BJ (cell line): ENCODE data around the gene STK24. TPM values are rescaled to one million over a fixed set of nuclear protein-coding genes. Genes with fewer than 3 reads are reported as not detected.

ENCODE experiments used
- CTCF ChIA-PET: fragments of 350-600 bp; formaldehyde crosslinking; extraction: SDS; loops from one replicate; lab custom pipeline; 2021; ENCODE audit warnings: antibody characterized with exemption, inconsistent platforms; lab: Yijun Ruan, JAX
- POLR2A ChIA-PET: fragments of 300-600 bp; sonication (Branson Sonifier 250); formaldehyde crosslinking; extraction: SDS; loops from one replicate; lab custom pipeline; 2021; ENCODE audit warnings: antibody characterized with exemption; lab: Charles Lee
- DNase-seq: peaks from one replicate; pipeline ENCODE4 v3.0.0-alpha.2; 2011; ENCODE audit warnings: low read depth
- H3K27me3 ChIP-seq: 2 replicates; pipeline ENCODE4 v1.6.0; 2011; ENCODE audit warnings: low read length; ENCODE audit not compliant: control insufficient read depth, insufficient read depth
- H3K36me3 ChIP-seq: 2 replicates; pipeline ENCODE4 v1.5.1; 2011; ENCODE audit warnings: low read length; ENCODE audit not compliant: control insufficient read depth, insufficient read depth
- H3K4me3 ChIP-seq: 2 replicates; pipeline ENCODE4 v1.5.1; 2011; ENCODE audit warnings: low read depth, mild to moderate bottlenecking, control low read depth, low read length
- CTCF ChIP-seq: IDR thresholded peaks from 2 replicates; pipeline ENCODE4 v1.5.1; 2011; ENCODE audit warnings: low read depth, mild to moderate bottlenecking, control low read depth, inconsistent platforms, low read length, moderate library complexity; ENCODE audit not compliant: insufficient read depth
- polyA plus RNA-seq: library from polyadenylated mRNA; depleted of rRNA; stranded (reverse); fragments of >200 nt; gene quantifications from 2 replicates; pipeline ENCODE4 v1.2.3, GENCODE V29; 2011

The STK24 gene
- polyA plus RNA-seq, 1 experiment: 32.8 TPM

GRCh38 chr13:98613591-98613990 is 36.7 kb upstream of the STK24 start:
- ChIA-PET CTCF (interaction anchor here (0.6 kb wide), 1 partner anchor 26 kb away, joined by 3 read pairs; no protein-coding TSS in a partner anchor), POLR2A (no interaction called here)
- DNase-seq: no peak
- Histone ChIP-seq H3K4me3 (no peak overlapping the region), H3K27me3 (peaks cover 3% of the 10 kb centered on the region), H3K36me3 (no peaks in the 10 kb centered on the region)
- TF ChIP-seq CTCF: no peak

- ChIA-PET CTCF (no interaction called here), POLR2A (no interaction called here)
- TF ChIP-seq CTCF: no peak
- peaks cover 4% of the 10 kb centered on the region for H3K27me3 ChIP-seq
- H3K36me3 ChIP-seq: no peaks in the 10 kb centered on the region
- H3K4me3 ChIP-seq: no peak overlapping the region
- DNase-seq: no peak
Measured at GRCh38 chr13:98609756-98610155, 32.8 kb upstream of the STK24 start.

GRCh38 chr13:98606296-98606695 is 29.4 kb upstream of the STK24 start:
- ChIA-PET POLR2A (no interaction called here), CTCF (interaction anchor here (1.3 kb wide), 1 partner anchor 8 kb away, joined by 3 read pairs; no protein-coding TSS in a partner anchor)
- Histone ChIP-seq H3K4me3 (no peak overlapping the region), H3K36me3 (no peaks in the 10 kb centered on the region), H3K27me3 (peaks cover 2% of the 10 kb centered on the region)
- DNase-seq: no peak
- no peak for TF ChIP-seq CTCF

- no peaks in the 10 kb centered on the region; the same call in 1 of the 2 replicates for H3K27me3 ChIP-seq
- ChIA-PET CTCF (interaction anchor here (0.9 to 1.5 kb wide), 4 partner anchors 12 to 148 kb away, joined by 3 to 4 read pairs (median 3); no protein-coding TSS in a partner anchor), POLR2A (no interaction called here)
- TF ChIP-seq CTCF: no peak
- no peak for DNase-seq
- no peak overlapping the region for H3K4me3 ChIP-seq
- no peaks in the 10 kb centered on the region for H3K36me3 ChIP-seq
Measured at GRCh38 chr13:98599502-98600328, 22.8 kb upstream of the STK24 start.

GRCh38 chr13:98598043-98598442 is 21.1 kb upstream of the STK24 start:
- TF ChIP-seq CTCF: peak; percentile 25; the same call in 1 of the 2 replicates
- ChIA-PET POLR2A (interaction anchor here (0.6 kb wide), 1 partner anchor 91 kb away, joined by 3 read pairs; no protein-coding TSS in a partner anchor), CTCF (interaction anchor here (0.8 to 1.9 kb wide), 7 partner anchors 9 to 152 kb away, joined by 3 to 7 read pairs (median 3); no protein-coding TSS in a partner anchor)
- no peak for DNase-seq
- no peaks in the 10 kb centered on the region for H3K36me3 ChIP-seq
- no peaks in the 10 kb centered on the region; the same call in 1 of the 2 replicates for H3K27me3 ChIP-seq
- no peak overlapping the region for H3K4me3 ChIP-seq
